HEK293T (cell line): ENCODE measurements around the gene MYOF.

Source experiments
- ARNT ChIP-seq: fragments of 450-650 bp; IDR thresholded peaks from 2 replicates; pipeline ENCODE4 v1.6.1; 2017; ENCODE audit warnings: mild to moderate bottlenecking
- BHLHE40 ChIP-seq: fragments of 450-650 bp; IDR thresholded peaks from 2 replicates; pipeline ENCODE4 v1.6.1; 2016; ENCODE audit warnings: mild to moderate bottlenecking, moderate library complexity, borderline replicate concordance
- CTBP1 ChIP-seq: fragments of 450-650 bp; IDR thresholded peaks from 2 replicates; pipeline ENCODE4 v1.6.1; 2016; ENCODE audit warnings: borderline replicate concordance
- ELF4 ChIP-seq: fragments of 450-650 bp; IDR thresholded peaks from 2 replicates; pipeline ENCODE4 v1.6.1; 2017; ENCODE audit warnings: antibody characterized with exemption
- FOXA1 ChIP-seq: fragments of 450-650 bp; IDR thresholded peaks from 2 replicates; pipeline ENCODE4 v1.6.1; 2016; ENCODE audit warnings: mild to moderate bottlenecking
- FOXK2 ChIP-seq: fragments of 450-650 bp; IDR thresholded peaks from 2 replicates; pipeline ENCODE4 v1.6.1; 2016; ENCODE audit warnings: mild to moderate bottlenecking
- FOXM1 ChIP-seq: fragments of 450-650 bp; IDR thresholded peaks from 2 replicates; pipeline ENCODE4 v1.6.1; 2017; ENCODE audit warnings: mild to moderate bottlenecking, borderline replicate concordance
- HDGF ChIP-seq: fragments of 450-650 bp; IDR thresholded peaks from 2 replicates; pipeline ENCODE4 v1.6.1; 2017; ENCODE audit warnings: antibody characterized with exemption, borderline replicate concordance
- L3MBTL2 ChIP-seq: fragments of 450-650 bp; conservative IDR thresholded peaks from 2 replicates; pipeline ENCODE4 v1.6.1; 2016; ENCODE audit warnings: mild to moderate bottlenecking
- NFRKB ChIP-seq: fragments of 450-650 bp; IDR thresholded peaks from 2 replicates; pipeline ENCODE4 v1.6.1; 2016; ENCODE audit warnings: mild to moderate bottlenecking, moderate library complexity
- SP1 ChIP-seq: fragments of 450-650 bp; IDR thresholded peaks from 2 replicates; pipeline ENCODE4 v1.6.1; 2017
- TARDBP ChIP-seq: fragments of 450-650 bp; IDR thresholded peaks from 2 replicates; pipeline ENCODE4 v1.6.1; 2016
- ZNF384 ChIP-seq: fragments of 450-650 bp; IDR thresholded peaks from 2 replicates; pipeline ENCODE4 v1.6.1; 2016
- TF ChIP-seq, protein P1 (sequence below): fragments of 450-650 bp; IDR thresholded peaks from 2 replicates; pipeline ENCODE4 v1.6.1; 2016

DNA sequence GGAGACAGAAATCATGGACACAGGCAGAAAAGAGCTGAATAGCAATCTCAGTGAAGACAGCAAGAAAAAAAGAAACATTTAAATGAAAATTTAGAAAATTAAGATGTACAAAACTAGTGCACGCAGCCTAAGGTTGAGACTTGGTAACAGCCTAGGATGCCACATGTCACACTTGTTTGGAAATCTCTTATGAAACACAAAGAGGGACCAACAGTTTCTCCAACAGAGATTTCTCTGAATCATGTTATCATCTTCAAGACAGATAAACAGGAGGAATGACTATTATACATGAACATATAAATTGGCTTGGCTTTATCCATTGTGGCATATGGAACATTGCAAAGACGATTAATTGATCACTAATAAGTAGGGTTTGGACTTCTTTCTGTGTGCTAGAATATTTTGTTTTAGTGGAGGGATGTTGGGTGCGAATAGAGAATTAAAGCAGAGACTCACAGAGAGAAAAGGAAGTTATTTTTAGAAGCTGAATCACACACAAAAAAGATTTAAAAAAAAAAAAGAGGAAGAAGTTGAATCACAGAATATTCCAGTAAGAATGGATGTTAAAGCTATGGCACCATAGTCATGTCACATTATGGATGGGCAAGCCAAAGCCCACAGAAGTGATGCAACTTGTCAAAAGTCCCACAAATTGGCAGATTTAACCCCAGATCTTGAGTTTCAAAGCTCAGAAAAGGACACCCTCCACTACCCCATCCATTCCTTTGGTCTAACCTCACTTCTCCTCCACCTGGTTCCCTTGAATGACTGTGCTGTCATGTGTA lies 91.6 kb downstream of the MYOF start:
- no peak for TF ChIP-seq SP1
- no peak for TF ChIP-seq NFRKB
- no peak for TF ChIP-seq TARDBP
- TF ChIP-seq FOXA1 = no peak
- TF ChIP-seq ZNF384 = no peak
- TF ChIP-seq, protein P1, sequence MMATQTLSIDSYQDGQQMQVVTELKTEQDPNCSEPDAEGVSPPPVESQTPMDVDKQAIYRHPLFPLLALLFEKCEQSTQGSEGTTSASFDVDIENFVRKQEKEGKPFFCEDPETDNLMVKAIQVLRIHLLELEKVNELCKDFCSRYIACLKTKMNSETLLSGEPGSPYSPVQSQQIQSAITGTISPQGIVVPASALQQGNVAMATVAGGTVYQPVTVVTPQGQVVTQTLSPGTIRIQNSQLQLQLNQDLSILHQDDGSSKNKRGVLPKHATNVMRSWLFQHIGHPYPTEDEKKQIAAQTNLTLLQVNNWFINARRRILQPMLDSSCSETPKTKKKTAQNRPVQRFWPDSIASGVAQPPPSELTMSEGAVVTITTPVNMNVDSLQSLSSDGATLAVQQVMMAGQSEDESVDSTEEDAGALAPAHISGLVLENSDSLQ = no peak
- no peak for TF ChIP-seq BHLHE40
- no peak for TF ChIP-seq HDGF
- no peak for TF ChIP-seq FOXM1
- TF ChIP-seq ARNT = no peak
- TF ChIP-seq ELF4 = no peak
- TF ChIP-seq FOXK2 = no peak
- no peak for TF ChIP-seq CTBP1
- TF ChIP-seq L3MBTL2 = no peak
